GM19463 (cell line): ENCODE results near the gene ERCC6.

Experiments
- ATAC-seq: cut with Tn5 transposase; IDR thresholded peaks from one replicate; pipeline ENCODE4 v1.9.1; 2021; ENCODE audit warnings: mild to moderate bottlenecking, moderate library complexity; ENCODE audit not compliant: unreplicated experiment

Gene ERCC6

DNA sequence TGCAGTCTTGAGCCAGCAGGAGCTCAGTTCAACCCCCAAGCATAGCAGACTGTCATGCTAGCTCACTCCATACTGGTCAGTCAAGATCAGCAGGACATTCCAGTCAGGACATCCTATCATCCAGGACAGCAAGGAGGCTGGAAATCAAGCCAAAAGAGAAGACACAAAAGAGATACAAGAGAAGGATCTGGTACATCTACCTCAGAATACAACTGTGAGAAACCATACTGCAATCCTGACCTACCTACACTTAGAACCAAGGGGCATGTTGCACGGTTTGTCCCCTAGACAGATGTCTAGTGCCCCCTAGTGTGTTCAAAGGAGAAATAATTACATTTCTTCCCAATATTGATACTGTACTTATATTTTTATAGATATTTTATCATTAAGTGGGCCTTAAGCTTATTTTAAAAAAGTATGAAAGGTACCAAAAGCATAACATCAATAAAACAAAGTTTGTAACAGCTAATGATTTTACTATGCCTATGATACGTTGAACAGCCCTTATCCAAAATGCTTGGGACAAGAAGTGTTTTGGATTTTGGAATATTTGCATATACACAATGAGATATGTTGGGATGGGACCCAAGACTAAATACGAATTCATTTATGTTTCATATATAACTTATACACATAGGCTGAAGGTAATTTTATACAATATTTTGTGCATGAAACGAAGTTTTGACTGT lies 26.7 kb downstream of the ERCC6 start:
- ATAC-seq = no peak

DNA sequence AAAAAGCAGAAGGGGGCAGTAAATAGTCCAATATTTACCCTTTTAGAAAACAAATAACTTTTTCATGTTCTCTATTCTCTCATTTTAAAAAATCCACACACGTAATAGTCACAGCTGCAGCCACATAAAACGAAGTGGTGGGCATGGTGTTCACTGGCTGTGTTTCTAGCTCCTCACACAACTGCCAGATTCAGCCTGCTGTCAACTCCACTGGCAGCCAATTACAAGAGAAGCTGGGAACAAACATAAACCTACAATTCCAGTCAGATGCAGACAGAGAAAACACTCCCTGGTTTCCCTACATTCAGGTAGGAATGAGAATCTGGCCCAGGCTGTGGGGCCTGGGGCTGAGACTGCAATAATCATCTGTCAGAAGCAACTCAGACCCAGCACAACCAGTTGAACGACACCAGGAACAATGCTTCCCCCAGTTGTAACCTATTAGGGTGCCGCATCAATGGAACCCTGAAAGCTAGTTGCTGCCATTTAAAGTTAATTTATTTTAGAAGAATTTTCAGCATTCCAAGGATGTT lies 29.1 kb downstream of the ERCC6 start:
- ATAC-seq = no peak

DNA sequence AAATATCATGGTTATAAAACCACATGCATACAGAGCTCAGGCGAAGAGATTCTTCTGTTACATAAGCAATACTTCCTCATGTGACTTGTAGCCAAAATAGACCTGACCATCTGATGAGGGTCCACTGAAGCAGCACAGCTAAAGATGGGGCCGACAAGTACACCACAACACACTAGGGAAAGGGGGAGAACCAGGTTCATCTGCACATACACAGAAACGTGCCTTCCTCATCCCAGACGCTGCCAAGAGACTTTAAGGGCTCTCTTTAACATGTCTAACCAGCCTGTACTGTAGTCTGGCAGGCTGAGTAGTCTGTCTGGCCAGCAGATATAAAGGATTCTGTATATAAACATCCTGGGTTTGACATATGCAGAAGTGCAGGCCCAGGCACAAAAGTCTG lies 30.3 kb downstream of the ERCC6 start:
- no peak for ATAC-seq

DNA sequence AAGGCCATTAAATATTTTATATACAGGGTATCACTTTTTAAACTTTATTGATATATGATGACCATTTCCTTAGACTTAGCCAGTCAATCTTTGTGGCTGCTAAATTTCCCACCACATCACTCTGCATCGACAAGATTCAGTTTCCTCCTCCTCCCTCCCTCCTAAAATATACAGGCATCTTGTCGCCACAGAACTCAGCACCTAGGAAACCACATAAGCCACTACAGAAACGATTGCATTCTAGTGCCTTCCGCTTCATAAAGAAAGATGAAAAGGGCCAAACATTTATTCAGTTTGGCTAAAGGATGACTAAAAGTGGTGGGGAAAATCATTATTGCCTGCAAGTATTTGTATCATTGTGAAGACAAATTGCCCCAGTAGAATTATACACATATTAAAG lies 30.7 kb downstream of the ERCC6 start:
- no peak for ATAC-seq

DNA sequence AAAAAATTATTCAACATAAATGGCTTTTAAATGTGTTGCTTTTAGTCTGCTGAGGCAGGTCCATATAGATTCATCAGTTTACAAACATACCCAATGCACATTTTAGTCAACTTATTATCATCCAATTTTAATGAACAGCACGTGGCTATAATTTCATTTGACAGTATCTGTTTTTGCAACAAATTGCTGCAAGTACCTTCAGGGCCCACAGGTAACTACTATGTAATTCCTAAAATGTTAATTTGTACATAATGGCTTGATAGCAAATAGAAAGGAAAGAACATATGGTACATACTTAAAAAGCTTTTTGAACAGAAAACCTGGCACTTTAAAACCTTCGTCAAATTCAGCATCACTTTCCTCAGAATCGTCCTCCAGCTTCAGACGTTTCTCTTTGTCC lies 33.3 kb downstream of the ERCC6 start:
- no peak for ATAC-seq

DNA sequence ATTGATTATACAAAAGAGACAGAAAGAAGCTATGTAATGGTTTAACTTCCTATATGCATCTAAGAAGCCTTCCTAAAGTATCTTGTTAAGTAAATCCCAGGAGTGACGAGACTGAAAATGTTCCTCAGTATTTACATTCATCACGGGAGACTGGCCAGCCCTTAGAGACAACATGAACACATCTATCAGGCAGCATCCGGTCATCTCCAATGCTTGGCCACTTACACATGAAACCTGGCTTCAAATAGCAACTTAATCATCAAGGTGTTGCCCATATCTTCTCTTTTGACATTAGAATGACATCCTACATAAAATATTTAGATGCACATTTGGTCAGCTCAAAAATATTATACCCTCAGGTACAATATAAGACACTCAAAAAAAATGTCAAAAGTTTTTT lies 33.8 kb downstream of the ERCC6 start:
- no peak for ATAC-seq

DNA sequence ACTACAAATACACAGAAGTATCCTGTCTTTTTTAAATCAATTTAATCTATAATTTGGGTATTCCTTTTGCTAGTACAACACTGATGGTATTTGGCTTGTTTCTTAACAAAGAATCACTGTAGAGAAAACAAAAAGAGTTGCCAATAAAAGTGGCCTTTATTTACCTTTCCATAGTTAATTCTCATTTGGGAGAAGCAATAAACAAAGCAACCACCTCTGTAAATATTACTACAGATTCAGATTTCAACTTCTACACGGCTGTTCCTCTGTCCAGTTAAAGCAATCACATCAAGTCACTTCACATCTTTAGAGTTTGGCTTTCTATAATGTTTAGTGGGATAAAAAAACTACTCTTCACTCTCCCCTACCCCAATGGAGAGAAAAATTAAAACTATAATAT lies 34.4 kb downstream of the ERCC6 start:
- no peak for ATAC-seq

DNA sequence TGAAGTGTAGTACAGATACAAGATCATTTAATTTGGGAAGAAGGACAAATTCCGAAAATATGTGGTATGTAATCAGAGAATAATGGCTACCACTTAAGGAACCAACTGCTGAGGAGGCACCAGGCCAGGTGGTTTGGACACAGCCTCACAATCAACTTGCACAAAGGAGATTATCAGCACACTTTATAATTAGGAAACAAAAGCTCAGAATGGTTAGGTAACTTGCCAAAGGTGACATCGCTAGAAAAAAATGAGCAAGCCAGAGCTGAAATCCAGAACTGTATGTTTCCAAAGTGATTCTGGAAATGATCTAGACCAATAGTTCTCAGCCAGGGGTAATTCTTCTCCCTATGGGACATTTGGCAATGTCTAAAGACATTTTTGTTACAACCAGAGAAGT lies 36.6 kb downstream of the ERCC6 start:
- no peak for ATAC-seq

DNA sequence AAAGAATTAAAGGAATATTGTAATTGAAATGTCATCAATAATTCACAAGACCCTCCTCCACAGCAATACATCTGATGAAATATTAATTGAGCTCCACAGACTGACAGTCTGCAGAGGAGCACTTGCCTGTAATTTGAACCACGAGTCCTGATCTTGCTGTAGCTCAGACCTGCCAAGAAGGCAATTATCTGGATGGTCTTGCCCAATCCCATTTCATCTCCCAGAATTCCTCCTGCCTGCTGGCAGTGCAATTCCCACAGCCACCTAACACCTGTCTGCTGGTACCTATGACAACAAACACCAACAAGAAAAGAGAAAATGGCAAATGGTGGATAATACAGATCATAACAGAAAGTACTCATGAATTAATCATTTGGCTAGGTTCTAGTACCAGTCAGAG lies 38.5 kb downstream of the ERCC6 start:
- ATAC-seq = no peak

DNA sequence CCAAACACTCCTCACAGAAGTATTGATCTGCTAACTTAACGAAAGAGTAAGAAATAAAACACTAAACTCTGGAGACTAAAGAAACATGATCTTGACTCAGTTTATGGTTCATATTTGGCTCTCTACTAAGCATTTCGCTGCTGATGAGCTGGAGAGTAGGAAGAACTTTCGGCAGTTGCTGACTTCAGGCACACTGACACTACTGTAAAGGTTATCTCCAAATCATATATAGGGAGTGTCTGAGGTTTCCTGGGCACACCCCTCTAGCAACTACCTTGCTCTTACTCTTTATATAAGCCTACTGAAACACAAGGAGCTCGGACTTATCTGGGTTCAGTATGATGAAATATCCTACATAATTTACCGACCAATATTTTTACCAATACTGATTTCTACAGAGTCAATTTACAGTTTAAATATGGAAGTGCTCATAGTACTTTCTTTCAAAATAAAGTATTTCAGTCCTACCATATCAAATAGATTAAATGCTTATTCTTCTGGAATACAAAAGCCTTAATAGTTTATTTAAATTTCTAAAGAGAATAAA lies 39.5 kb downstream of the ERCC6 start:
- ATAC-seq = no peak

DNA sequence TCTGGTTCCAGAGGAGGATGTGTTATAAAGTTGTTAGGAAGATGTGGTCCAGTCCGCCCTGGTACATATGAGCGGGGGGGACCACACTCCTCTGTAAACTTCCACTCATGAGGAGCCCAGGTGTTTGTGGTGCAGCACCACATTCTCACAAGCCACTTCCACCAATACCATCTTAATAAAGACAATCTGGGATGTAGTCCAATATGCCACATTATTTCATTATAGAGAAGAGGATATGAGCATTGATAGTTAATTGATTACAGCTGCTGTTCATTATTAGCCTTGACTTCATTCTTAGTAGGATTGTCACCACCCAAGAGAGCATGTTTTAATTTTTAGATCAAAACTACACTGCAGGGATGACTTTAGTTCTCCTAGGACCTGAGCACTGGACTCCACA lies 40.5 kb downstream of the ERCC6 start:
- no peak for ATAC-seq

DNA sequence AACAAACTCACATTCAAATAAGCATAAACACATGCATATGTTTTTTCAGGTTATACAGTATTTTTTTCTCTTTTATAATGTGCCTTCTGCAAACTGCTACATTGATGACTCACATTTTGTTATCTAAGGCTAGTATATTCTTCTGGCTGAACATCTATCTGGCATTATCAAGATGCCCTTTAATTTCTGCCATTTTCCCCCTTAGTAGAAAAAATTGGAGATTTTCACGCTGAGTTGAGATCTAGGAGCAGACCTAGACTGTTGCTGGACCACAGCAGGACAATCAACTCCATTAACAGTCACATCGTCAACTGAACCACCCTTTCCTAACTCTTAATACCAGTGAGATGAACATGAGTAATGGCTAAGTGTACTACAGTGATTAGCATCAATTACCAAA lies 41.6 kb downstream of the ERCC6 start:
- no peak for ATAC-seq

DNA sequence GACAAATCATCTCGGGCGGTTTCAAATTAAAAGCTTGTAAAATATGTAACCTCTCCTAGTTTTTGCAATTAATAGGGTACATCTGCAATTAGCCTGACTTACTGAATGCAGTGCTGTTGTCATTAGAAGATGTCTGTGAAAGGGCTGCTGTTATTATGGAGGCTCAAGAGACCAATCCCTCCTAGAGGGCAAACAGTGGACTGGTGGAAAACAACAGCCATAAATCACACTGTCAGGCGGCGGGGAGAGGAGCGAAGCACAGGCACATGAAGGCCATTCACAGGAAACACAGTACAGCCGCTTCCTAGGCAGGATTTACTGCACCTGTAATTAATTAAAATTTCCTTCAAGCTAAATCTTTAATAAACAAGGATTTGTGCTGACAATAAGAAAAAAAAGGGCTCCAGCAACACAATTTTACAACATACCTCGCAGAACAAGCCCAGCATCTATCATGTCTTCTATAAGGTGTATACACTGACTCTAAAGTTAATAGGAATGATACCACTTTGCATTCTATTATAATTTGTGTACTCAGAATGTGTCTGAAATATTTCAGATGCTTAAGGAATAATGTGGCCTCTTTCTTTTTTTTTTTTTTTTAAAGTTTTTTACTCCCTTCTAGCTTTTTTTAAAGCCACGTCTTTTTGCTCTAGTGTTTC lies 50.7 kb downstream of the ERCC6 start:
- ATAC-seq = no peak

DNA sequence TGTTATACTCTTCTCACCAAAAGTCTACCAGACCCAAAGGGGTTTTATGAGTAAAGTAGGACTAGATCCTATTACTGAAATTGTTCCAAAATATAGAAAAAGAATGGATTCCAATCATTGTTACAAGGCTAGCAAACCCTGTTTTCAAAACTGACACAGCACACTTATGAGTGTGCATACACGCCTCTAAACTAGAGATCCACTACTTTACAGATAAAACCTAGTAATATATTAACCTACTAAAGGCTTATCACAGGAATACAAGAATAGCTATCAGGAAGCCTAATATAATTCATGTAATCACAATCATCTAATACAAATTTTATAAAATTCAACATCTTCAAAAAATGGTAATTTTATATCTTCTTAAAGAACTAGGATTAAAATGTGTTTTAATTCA lies 52.2 kb downstream of the ERCC6 start:
- no peak for ATAC-seq

DNA sequence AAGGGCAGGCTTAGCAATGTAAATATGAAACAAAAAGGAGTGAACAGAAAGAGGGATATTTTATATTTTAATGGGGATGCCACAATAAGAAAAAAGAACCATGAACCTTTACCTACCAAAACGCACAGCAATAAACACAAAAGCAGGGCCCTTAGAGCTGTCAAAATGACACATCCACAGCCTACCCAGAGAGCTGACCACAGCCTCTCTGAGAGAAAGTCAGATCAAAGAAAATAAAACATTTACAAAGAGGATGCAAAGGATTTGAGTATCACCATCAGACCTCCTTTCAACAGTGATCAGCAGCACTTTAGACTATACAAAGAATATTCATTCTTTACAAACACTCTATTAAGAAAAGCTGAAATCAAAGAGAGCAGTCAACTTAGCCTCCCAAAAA lies 52.9 kb downstream of the ERCC6 start:
- no peak for ATAC-seq

DNA sequence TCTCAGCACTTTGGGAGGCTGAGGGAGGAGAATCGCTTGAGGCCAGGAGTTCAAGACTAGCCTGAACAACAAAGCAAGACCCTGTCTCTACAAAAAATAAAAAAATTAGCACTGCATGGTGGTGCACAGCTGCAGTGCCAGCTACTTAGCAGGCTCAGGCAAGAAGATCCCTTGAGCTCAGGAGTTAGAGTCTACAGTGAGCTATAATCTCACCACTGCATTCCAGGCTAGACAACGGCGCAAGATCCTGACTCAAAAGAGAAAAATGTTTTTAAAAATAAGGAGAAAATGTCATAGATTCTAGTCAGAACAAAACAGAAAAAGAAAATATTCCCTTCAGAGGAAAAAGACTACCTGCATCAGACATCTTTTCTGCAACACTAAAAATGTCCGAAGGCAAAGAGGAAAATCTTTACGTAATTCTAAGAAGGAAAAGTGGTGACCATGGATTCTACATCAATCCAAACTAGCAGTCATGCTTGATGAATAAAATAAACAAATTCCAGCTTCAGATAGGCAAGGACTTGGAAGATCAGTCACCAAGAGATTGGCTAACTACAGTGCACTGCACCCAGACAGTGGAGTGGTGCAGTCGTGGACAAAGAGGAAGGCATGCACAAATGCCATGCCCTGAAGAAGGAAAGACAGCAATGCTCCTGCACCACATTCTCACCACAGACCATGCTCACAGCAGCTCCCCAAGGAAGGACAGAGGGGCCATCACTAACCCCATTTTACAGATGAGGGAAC lies 54.3 kb downstream of the ERCC6 start:
- ATAC-seq = no peak

DNA sequence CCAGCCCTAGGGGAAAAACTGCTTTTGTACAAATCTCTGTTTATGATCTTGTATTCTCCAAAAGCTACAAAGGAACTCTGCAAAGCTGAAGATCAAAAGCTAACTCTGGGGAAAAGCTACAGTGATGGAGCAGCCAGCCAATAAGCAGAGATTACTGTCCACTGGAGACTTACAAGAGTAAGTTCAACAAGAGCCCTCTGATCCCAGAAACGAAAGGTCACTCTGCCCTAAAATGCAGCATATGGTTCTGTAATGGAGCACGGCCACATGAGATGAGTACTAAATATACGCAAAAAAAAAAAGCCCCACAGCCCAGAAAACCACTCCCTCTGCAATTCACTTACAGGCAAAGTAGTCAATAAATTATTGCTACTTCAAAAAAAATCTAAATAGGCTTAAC lies 60.1 kb downstream of the ERCC6 start:
- no peak for ATAC-seq

DNA sequence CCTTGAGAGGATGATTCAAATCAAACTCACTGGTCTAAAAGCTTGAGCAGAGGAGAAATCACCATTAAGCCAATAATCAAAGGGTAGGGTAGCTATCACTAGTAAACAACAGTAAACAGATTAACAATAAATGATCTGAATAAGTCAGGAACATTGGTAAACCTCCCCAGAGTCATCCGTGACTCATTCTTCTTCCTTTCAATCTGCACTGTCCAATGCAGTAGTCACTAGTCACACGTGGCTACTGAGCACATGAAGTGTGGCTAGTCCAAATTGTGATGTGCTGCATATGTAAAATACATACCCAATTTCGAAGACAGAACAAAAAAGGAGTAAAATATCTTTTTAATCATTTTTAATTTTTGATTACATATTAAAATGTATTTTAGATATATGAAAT lies 64.0 kb downstream of the ERCC6 start:
- no peak for ATAC-seq

DNA sequence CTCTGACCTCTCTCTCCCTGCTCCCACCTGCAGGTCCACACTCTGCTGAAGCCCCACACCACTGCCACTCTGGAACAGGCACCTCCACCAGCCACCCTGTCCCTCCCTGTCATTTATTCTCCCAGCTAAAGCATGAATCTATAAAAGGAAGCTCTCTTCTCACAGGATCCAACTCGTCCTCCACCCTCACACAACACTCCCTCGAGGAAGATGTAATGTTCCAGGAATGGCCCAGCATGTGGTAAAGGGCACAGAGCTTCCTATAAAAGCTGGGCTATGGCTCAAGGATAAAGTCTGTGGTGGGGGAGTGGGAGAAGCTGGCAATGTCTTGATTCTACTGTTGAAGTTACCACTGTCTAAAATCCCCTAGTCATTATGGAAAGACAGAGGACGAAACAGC lies 67.4 kb downstream of the ERCC6 start:
- no peak for ATAC-seq

DNA sequence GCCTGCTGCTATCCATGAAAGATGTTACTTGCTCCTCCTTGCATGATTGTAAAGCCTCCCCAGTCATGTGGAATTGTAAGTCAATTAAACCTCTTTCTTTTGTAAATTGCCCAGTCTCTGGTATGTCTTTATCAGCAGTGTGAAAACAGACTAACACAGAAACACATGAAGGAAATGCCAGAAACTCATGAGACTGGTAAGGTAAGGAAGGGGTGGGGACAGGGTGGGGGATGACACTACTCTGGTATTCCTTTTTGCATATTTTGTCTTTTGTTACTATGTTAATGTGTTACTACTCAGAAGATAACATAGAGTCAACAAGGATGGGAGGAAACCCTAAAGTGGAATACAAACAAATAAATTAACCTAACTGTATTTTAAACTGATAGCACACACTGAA lies 73.2 kb downstream of the ERCC6 start:
- ATAC-seq = no peak
